ENCODE results near the gene ZFYVE16.

Gene ZFYVE16

GRCh38 chr5:80495891-80496290 lies 88.0 kb downstream of the ZFYVE16 start (continued):
- TF ChIP-seq, protein P1, sequence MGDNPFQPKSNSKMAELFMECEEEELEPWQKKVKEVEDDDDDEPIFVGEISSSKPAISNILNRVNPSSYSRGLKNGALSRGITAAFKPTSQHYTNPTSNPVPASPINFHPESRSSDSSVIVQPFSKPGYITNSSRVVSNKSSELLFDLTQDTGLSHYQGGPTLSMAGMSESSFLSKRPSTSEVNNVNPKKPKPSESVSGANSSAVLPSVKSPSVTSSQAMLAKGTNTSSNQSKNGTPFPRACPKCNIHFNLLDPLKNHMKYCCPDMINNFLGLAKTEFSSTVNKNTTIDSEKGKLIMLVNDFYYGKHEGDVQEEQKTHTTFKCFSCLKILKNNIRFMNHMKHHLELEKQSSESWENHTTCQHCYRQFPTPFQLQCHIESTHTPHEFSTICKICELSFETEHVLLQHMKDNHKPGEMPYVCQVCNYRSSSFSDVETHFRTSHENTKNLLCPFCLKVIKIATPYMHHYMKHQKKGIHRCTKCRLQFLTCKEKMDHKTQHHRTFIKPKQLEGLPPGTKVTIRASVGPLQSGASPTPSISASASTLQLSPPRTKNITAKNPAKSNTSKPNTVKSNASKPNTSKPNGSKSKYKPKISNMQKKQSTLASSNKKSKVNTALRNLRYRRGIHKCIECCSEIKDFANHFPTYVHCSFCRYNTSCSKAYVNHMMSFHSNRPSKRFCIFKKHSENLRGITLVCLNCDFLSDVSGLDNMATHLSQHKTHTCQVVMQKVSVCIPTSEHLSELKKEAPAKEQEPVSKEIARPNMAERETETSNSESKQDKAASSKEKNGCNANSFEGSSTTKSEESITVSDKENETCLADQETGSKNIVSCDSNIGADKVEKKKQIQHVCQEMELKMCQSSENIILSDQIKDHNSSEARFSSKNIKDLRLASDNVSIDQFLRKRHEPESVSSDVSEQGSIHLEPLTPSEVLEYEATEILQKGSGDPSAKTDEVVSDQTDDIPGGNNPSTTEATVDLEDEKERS (tag by site-specific recombination; IDR thresholded peaks at IDR 0.05), result no peak
- TF ChIP-seq ZNF704 (tag by site-specific recombination; IDR thresholded peaks at IDR 0.05) (no peak), ZNF843 (tag by site-specific recombination; IDR thresholded peaks at IDR 0.05) (no peak), ZNF621 (tag by site-specific recombination; IDR thresholded peaks at IDR 0.05) (no peak), ZBTB7A (tag by site-specific recombination; IDR thresholded peaks at IDR 0.05; ENCODE audit: low read depth) (no peak), ZBTB44 (tag by site-specific recombination; IDR thresholded peaks at IDR 0.05) (no peak), MZF1 (tag by site-specific recombination; IDR thresholded peaks at IDR 0.05; ENCODE audit: borderline replicate concordance) (no peak), MEIS1 (CRISPR knock-in tag; IDR thresholded peaks at IDR 0.05; ENCODE audit: borderline replicate concordance) (no peak)
- TF ChIP-seq, protein P2, sequence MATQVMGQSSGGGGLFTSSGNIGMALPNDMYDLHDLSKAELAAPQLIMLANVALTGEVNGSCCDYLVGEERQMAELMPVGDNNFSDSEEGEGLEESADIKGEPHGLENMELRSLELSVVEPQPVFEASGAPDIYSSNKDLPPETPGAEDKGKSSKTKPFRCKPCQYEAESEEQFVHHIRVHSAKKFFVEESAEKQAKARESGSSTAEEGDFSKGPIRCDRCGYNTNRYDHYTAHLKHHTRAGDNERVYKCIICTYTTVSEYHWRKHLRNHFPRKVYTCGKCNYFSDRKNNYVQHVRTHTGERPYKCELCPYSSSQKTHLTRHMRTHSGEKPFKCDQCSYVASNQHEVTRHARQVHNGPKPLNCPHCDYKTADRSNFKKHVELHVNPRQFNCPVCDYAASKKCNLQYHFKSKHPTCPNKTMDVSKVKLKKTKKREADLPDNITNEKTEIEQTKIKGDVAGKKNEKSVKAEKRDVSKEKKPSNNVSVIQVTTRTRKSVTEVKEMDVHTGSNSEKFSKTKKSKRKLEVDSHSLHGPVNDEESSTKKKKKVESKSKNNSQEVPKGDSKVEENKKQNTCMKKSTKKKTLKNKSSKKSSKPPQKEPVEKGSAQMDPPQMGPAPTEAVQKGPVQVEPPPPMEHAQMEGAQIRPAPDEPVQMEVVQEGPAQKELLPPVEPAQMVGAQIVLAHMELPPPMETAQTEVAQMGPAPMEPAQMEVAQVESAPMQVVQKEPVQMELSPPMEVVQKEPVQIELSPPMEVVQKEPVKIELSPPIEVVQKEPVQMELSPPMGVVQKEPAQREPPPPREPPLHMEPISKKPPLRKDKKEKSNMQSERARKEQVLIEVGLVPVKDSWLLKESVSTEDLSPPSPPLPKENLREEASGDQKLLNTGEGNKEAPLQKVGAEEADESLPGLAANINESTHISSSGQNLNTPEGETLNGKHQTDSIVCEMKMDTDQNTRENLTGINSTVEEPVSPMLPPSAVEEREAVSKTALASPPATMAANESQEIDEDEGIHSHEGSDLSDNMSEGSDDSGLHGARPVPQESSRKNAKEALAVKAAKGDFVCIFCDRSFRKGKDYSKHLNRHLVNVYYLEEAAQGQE (tag by site-specific recombination; IDR thresholded peaks at IDR 0.05), result no peak
- TF ChIP-seq, protein P3, sequence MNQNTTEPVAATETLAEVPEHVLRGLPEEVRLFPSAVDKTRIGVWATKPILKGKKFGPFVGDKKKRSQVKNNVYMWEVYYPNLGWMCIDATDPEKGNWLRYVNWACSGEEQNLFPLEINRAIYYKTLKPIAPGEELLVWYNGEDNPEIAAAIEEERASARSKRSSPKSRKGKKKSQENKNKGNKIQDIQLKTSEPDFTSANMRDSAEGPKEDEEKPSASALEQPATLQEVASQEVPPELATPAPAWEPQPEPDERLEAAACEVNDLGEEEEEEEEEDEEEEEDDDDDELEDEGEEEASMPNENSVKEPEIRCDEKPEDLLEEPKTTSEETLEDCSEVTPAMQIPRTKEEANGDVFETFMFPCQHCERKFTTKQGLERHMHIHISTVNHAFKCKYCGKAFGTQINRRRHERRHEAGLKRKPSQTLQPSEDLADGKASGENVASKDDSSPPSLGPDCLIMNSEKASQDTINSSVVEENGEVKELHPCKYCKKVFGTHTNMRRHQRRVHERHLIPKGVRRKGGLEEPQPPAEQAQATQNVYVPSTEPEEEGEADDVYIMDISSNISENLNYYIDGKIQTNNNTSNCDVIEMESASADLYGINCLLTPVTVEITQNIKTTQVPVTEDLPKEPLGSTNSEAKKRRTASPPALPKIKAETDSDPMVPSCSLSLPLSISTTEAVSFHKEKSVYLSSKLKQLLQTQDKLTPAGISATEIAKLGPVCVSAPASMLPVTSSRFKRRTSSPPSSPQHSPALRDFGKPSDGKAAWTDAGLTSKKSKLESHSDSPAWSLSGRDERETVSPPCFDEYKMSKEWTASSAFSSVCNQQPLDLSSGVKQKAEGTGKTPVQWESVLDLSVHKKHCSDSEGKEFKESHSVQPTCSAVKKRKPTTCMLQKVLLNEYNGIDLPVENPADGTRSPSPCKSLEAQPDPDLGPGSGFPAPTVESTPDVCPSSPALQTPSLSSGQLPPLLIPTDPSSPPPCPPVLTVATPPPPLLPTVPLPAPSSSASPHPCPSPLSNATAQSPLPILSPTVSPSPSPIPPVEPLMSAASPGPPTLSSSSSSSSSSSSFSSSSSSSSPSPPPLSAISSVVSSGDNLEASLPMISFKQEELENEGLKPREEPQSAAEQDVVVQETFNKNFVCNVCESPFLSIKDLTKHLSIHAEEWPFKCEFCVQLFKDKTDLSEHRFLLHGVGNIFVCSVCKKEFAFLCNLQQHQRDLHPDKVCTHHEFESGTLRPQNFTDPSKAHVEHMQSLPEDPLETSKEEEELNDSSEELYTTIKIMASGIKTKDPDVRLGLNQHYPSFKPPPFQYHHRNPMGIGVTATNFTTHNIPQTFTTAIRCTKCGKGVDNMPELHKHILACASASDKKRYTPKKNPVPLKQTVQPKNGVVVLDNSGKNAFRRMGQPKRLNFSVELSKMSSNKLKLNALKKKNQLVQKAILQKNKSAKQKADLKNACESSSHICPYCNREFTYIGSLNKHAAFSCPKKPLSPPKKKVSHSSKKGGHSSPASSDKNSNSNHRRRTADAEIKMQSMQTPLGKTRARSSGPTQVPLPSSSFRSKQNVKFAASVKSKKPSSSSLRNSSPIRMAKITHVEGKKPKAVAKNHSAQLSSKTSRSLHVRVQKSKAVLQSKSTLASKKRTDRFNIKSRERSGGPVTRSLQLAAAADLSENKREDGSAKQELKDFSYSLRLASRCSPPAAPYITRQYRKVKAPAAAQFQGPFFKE (tag by site-specific recombination; IDR thresholded peaks at IDR 0.05; ENCODE audit: borderline replicate concordance), result no peak
- TF ChIP-seq, protein P4, sequence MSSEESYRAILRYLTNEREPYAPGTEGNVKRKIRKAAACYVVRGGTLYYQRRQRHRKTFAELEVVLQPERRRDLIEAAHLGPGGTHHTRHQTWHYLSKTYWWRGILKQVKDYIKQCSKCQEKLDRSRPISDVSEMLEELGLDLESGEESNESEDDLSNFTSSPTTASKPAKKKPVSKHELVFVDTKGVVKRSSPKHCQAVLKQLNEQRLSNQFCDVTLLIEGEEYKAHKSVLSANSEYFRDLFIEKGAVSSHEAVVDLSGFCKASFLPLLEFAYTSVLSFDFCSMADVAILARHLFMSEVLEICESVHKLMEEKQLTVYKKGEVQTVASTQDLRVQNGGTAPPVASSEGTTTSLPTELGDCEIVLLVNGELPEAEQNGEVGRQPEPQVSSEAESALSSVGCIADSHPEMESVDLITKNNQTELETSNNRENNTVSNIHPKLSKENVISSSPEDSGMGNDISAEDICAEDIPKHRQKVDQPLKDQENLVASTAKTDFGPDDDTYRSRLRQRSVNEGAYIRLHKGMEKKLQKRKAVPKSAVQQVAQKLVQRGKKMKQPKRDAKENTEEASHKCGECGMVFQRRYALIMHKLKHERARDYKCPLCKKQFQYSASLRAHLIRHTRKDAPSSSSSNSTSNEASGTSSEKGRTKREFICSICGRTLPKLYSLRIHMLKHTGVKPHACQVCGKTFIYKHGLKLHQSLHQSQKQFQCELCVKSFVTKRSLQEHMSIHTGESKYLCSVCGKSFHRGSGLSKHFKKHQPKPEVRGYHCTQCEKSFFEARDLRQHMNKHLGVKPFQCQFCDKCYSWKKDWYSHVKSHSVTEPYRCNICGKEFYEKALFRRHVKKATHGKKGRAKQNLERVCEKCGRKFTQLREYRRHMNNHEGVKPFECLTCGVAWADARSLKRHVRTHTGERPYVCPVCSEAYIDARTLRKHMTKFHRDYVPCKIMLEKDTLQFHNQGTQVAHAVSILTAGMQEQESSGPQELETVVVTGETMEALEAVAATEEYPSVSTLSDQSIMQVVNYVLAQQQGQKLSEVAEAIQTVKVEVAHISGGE (tag by site-specific recombination; conservative IDR thresholded peaks at IDR 0.05; ENCODE audit: low read depth), result no peak
- TF ChIP-seq, protein P5, sequence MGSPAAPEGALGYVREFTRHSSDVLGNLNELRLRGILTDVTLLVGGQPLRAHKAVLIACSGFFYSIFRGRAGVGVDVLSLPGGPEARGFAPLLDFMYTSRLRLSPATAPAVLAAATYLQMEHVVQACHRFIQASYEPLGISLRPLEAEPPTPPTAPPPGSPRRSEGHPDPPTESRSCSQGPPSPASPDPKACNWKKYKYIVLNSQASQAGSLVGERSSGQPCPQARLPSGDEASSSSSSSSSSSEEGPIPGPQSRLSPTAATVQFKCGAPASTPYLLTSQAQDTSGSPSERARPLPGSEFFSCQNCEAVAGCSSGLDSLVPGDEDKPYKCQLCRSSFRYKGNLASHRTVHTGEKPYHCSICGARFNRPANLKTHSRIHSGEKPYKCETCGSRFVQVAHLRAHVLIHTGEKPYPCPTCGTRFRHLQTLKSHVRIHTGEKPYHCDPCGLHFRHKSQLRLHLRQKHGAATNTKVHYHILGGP (tag by site-specific recombination; IDR thresholded peaks at IDR 0.05), result no peak

Data from HEK293 (cell line).